Activated gamma-delta T cell treated with Interleukin-2 at 50 U/mL for 16 hours (primary cell): Measurements from ENCODE around the gene GTF2A1.
"Not testable (repeated sequence)": the region's sequence is repeated elsewhere in the genome, so short reads cannot be mapped to it uniquely, and the experiment has no call there.

Source experiments
- DNase-seq: peaks from one replicate; pipeline ENCODE4 v3.0.0-alpha.2; 2020

Gene GTF2A1

GRCh38 chr14:81224222-81224621 is 3.5 kb upstream of the GTF2A1 start:
- DNase-seq, result no peak

- not testable (repeated sequence) for DNase-seq
These were observed 3.0 kb upstream of the GTF2A1 start for GRCh38 chr14:81223788-81224187.

- DNase-seq, result no peak
These were observed 1.9 kb upstream of the GTF2A1 start for GRCh38 chr14:81222691-81223090.

- DNase-seq, result no peak
These were observed 1.4 kb upstream of the GTF2A1 start for GRCh38 chr14:81222126-81222525.

GRCh38 chr14:81221579-81222102 is 882 bp upstream of the GTF2A1 start:
- DNase-seq, result no peak

GRCh38 chr14:81220580-81220829 is 254 bp downstream of the GTF2A1 start:
- DNase-seq, result no peak

- peak; percentile 43 for DNase-seq
These were observed 790 bp downstream of the GTF2A1 start for GRCh38 chr14:81219759-81220579.

- DNase-seq, result peak; percentile 83
These were observed 1.5 kb downstream of the GTF2A1 start for GRCh38 chr14:81219210-81219758.

- peak; percentile 25 for DNase-seq
These were observed 8.9 kb downstream of the GTF2A1 start for GRCh38 chr14:81211844-81212243.

- no peak for DNase-seq
These were observed 11.5 kb downstream of the GTF2A1 start for GRCh38 chr14:81209167-81209836.

- DNase-seq, result no peak
These were observed 12.3 kb downstream of the GTF2A1 start for GRCh38 chr14:81208489-81208888.

GRCh38 chr14:81206115-81206514 is 14.6 kb downstream of the GTF2A1 start:
- DNase-seq, result no peak

- no peak for DNase-seq
These were observed 15.1 kb downstream of the GTF2A1 start for GRCh38 chr14:81205639-81206038.

- peak; percentile 8 for DNase-seq
These were observed 20.7 kb downstream of the GTF2A1 start for GRCh38 chr14:81200054-81200453.

GRCh38 chr14:81199084-81199483 is 21.7 kb downstream of the GTF2A1 start:
- DNase-seq, result no peak

GRCh38 chr14:81198651-81199050 is 22.1 kb downstream of the GTF2A1 start:
- DNase-seq, result no peak

GRCh38 chr14:81193924-81194633 is 26.7 kb downstream of the GTF2A1 start:
- no peak for DNase-seq

GRCh38 chr14:81192594-81192993 is 28.2 kb downstream of the GTF2A1 start:
- DNase-seq, result no peak

GRCh38 chr14:81187832-81188522 is 32.8 kb downstream of the GTF2A1 start:
- DNase-seq, result no peak

GRCh38 chr14:81179631-81180030 is 41.1 kb downstream of the GTF2A1 start:
- no peak for DNase-seq

- no peak for DNase-seq
These were observed 42.7 kb downstream of the GTF2A1 start for GRCh38 chr14:81178063-81178462.

GRCh38 chr14:81177225-81177624 is 43.5 kb downstream of the GTF2A1 start:
- DNase-seq, result no peak

- no peak for DNase-seq
These were observed 44.5 kb downstream of the GTF2A1 start for GRCh38 chr14:81176241-81176640.
